ENCODE measurements around the gene ERG.

GRCh38 chr21:38444691-38445090, 53.6 kb downstream of the ERG start:
- TF ChIP-seq POLR2A (IDR thresholded peaks at IDR 0.05) = no peak
- TF ChIP-seq, protein P1, sequence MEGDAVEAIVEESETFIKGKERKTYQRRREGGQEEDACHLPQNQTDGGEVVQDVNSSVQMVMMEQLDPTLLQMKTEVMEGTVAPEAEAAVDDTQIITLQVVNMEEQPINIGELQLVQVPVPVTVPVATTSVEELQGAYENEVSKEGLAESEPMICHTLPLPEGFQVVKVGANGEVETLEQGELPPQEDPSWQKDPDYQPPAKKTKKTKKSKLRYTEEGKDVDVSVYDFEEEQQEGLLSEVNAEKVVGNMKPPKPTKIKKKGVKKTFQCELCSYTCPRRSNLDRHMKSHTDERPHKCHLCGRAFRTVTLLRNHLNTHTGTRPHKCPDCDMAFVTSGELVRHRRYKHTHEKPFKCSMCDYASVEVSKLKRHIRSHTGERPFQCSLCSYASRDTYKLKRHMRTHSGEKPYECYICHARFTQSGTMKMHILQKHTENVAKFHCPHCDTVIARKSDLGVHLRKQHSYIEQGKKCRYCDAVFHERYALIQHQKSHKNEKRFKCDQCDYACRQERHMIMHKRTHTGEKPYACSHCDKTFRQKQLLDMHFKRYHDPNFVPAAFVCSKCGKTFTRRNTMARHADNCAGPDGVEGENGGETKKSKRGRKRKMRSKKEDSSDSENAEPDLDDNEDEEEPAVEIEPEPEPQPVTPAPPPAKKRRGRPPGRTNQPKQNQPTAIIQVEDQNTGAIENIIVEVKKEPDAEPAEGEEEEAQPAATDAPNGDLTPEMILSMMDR (IDR thresholded peaks at IDR 0.05) = no peak

All from testis (tissue), 2 donors.